DND-41 (cell line): ENCODE results near the gene MARCHF6.

Source experiments
- CTCF ChIP-seq: IDR thresholded peaks from 2 replicates; pipeline ENCODE4 v1.5.1; 2012; ENCODE audit warnings: borderline replicate concordance, low read length, moderate library complexity, mild to moderate bottlenecking; ENCODE audit not compliant: poor library complexity, severe bottlenecking; ENCODE audit errors: extremely low read depth
- EZH2 ChIP-seq: IDR thresholded peaks from 3 replicates; pipeline ENCODE4 v1.6.1; 2012; ENCODE audit warnings: borderline replicate concordance, low read depth, mild to moderate bottlenecking, moderate library complexity, low read length, inconsistent platforms; ENCODE audit not compliant: severe bottlenecking

DNA sequence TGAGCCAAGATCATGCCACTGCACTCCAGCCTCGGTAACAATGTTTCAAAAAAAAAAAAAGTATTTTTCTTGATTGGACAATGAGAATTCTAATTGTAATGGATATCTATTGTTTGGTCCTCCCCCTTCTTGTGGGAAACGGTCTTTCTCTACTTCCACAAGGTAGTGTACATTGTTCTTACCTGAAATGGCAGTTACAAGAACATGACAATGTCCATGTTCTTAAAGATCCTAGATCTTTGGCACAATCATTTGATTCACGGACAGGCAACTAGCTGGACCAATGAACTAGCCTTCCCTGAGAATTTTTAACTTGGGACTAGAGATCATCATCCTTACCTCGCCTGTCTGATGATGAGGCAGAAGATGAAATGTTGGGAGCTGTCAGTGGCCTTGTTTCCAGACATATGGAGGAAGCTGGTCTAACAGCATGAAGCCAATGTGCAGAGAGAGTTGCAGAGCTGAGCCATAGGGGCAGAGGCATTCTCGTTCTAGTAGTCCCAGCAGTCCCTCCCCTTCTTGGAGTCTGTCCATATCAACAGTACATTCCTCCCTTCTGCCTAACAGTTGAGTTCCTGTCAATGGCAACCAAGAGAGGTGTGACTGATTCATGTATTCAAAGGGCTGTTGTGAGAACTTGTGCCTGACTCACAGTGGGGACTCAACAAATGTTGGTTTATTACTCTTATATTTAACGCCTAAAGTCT lies 2.1 kb upstream of the MARCHF6 start:
- TF ChIP-seq CTCF (no peak), EZH2 (no peak)
